HG03378 (cell line): ENCODE measurements around the gene APOA4.

Experiments
- ATAC-seq: cut with Tn5 transposase; IDR thresholded peaks from one replicate; pipeline ENCODE4 v1.9.1; 2021; ENCODE audit warnings: mild to moderate bottlenecking, moderate library complexity; ENCODE audit not compliant: unreplicated experiment

The APOA4 gene

DNA sequence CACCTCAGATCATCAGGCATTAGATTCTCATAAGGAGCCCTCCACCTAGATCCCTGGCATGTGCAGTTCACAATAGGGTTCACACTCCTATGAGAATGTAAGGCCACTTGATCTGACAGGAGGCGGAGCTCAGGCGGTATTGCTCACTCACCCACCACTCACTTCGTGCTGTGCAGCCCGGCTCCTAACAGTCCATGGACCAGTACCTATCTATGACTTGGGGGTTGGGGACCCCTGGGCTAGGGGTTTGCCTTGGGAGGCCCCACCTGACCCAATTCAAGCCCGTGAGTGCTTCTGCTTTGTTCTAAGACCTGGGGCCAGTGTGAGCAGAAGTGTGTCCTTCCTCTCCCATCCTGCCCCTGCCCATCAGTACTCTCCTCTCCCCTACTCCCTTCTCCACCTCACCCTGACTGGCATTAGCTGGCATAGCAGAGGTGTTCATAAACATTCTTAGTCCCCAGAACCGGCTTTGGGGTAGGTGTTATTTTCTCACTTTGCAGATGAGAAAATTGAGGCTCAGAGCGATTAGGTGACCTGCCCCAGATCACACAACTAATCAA, 8.8 kb upstream of the APOA4 start:
- ATAC-seq = no peak

DNA sequence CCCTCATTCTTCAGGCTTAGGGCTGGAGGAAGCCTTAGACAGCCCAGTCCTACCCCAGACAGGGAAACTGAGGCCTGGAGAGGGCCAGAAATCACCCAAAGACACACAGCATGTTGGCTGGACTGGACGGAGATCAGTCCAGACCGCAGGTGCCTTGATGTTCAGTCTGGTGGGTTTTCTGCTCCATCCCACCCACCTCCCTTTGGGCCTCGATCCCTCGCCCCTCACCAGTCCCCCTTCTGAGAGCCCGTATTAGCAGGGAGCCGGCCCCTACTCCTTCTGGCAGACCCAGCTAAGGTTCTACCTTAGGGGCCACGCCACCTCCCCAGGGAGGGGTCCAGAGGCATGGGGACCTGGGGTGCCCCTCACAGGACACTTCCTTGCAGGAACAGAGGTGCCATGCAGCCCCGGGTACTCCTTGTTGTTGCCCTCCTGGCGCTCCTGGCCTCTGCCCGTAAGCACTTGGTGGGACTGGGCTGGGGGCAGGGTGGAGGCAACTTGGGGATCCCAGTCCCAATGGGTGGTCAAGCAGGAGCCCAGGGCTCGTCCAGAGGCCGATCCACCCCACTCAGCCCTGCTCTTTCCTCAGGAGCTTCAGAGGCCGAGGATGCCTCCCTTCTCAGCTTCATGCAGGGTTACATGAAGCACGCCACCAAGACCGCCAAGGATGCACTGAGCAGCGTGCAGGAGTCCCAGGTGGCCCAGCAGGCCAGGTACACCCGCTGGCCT, 7.2 kb upstream of the APOA4 start:
- ATAC-seq = no peak

DNA sequence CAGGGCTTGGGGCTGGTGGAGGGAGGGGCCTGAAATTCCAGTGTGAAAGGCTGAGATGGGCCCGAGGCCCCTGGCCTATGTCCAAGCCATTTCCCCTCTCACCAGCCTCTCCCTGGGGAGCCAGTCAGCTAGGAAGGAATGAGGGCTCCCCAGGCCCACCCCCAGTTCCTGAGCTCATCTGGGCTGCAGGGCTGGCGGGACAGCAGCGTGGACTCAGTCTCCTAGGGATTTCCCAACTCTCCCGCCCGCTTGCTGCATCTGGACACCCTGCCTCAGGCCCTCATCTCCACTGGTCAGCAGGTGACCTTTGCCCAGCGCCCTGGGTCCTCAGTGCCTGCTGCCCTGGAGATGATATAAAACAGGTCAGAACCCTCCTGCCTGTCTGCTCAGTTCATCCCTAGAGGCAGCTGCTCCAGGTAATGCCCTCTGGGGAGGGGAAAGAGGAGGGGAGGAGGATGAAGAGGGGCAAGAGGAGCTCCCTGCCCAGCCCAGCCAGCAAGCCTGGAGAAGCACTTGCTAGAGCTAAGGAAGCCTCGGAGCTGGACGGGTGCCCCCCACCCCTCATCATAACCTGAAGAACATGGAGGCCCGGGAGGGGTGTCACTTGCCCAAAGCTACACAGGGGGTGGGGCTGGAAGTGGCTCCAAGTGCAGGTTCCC, 6.5 kb upstream of the APOA4 start, which contains the start of gene APOC3:
Gene APOC3, plus strand, starts transcription at position 383 of the 659 bp plus-strand sequence. CDS start 676 bp downstream, outside the sequence.
- ATAC-seq = no peak

DNA sequence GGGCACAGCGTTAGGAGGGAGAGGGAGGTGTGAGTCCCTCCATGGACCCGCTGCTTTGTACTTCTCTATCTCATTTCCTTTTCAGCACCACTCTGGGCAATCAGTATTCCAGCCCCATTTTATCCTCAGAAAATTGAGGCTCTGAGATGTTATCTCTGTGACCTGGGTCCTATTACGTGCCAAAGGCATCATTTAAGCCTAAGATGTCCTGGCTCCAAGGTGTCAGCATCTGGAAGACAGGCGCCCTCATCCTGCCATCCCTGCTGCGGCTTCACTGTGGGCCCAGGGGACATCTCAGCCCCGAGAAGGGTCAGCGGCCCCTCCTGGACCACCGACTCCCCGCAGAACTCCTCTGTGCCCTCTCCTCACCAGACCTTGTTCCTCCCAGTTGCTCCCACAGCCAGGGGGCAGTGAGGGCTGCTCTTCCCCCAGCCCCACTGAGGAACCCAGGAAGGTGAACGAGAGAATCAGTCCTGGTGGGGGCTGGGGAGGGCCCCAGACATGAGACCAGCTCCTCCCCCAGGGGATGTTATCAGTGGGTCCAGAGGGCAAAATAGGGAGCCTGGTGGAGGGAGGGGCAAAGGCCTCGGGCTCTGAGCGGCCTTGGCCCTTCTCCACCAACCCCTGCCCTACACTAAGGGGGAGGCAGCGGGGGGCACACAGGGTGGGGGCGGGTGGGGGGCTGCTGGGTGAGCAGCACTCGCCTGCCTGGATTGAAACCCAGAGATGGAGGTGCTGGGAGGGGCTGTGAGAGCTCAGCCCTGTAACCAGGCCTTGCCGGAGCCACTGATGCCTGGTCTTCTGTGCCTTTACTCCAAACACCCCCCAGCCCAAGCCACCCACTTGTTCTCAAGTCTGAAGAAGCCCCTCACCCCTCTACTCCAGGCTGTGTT, 5.8 kb upstream of the APOA4 start:
- no peak for ATAC-seq

DNA sequence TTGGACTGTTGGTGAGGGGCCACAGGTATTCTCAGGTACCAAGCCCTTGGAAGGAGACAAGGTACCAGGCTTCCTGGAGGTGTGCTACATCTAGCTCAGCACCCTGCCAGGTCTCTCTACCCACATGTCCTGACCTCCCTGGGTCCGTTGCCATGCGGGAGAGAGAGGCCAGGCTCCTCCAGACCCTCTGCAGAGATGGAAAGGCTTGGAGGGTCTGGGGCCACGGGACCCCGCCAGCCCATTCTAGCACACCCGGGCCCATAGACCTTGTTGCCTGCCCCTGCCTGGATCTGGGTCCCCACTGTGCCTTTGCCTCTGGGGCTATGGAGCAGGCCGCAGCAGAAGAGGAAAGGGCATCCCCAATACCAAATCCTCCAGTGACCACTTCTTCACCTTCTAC, 4.4 kb upstream of the APOA4 start:
- ATAC-seq = no peak

DNA sequence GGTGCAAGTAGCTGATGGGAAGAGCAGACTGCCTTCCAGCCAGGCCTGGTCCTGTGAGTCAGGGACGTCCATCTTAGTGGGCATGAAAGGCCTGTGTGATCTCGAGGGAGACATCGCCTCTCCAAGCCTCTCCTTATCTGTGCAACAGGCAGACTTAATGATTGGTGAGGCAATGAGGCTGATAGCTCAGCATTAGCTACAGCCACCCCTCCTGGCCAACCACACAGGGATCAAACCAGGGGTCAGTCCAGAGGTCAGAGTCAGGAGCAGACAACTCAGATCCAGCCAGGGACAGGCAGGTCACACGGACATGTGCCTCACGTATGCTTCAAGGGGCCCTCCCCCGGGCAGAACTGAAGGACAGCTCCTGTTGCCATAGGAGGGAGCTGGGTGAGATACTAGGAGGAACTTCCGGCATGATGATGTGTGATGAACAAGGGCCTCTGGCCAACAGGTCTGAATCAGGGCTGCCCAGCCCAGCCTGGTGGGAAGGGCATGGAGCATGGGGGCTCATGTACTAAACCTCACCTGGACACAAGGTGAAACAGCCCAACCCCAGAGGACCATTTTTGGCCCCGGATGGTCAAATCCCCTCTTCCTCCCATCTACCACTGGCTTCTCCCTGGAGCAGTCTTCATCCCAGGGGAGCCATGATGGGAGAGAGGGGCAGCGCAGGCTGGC, 3.8 kb upstream of the APOA4 start:
- no peak for ATAC-seq

DNA sequence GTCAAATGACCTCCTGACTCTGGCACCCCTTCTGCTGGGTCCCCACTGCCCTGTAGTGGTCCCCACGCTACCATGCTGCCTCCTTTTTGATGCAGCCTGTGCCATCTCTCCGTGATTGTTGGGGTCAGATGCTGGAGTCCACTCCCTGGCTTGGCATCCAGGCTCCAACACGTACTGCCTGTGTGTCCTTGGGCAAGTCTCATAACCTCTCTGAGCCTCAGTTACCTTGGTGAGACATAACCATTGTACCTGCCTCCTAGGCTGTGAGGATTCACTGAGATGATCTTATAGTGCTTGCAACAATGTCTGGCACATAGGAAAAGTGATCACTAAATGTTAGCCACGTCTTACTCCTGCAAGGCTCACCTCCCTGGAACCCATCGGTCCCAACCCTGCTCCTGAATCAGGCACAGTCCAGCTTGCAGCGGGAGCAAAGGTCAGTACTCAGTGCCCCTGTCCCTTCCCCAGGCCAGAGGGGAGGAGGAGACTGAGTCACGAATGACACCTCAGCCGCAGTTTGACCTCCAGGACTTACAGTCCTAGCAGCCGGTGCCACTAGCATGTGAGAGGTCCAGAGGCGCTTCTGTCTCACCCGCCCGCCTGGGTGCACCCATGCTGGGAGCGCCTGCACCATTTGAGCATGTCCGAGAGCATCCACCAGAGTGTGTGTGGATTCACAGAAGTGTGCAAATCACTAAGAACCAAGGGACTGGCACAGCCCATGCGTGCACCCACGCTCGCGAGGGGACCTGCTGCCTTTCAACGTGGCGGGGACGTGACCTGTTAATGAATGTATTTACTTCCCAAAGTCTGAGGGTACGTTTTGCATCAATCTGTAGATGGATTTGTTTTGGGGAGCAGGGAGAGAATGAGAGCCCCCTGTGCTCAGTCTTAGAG, 3.0 kb upstream of the APOA4 start:
- ATAC-seq = no peak

DNA sequence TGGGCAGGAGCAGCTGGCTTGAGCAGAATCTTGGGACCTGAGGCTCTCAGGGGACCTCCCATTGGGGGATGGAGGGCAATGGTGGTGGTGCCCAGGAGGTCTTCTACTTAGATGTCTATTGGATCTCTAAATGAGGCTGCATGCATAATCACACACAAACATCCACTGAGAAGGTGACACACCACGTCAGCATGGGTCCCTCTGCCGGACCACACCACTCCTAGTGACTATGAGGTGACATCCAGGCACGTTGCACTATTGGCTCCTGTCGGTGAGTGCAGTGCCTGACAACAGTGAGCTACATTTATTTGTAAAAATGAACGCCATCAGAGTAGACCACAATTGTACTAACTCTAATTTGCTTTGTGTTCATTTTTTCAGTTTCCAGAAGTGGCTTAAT, 2.3 kb upstream of the APOA4 start:
- ATAC-seq = no peak

DNA sequence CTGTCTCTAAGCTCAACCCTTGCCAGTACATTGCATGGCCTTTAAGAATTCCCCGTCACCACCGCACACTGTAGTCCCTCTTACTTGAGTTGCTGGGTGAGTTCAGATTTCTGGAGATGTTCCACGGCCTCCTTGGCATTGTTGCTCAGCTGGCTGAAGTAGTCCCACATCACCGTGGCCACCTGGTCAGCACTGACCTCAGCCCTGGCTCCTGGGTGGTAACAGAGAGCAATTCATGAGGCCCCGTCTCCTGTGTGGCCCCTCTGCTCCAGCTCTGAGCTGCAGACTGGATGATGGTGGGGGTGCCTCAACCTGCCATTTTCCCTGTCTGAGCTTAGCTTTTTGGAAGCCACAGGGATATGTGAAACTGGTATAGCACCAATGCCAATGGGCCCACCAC, 529 bp downstream of the APOA4 start:
- no peak for ATAC-seq

DNA sequence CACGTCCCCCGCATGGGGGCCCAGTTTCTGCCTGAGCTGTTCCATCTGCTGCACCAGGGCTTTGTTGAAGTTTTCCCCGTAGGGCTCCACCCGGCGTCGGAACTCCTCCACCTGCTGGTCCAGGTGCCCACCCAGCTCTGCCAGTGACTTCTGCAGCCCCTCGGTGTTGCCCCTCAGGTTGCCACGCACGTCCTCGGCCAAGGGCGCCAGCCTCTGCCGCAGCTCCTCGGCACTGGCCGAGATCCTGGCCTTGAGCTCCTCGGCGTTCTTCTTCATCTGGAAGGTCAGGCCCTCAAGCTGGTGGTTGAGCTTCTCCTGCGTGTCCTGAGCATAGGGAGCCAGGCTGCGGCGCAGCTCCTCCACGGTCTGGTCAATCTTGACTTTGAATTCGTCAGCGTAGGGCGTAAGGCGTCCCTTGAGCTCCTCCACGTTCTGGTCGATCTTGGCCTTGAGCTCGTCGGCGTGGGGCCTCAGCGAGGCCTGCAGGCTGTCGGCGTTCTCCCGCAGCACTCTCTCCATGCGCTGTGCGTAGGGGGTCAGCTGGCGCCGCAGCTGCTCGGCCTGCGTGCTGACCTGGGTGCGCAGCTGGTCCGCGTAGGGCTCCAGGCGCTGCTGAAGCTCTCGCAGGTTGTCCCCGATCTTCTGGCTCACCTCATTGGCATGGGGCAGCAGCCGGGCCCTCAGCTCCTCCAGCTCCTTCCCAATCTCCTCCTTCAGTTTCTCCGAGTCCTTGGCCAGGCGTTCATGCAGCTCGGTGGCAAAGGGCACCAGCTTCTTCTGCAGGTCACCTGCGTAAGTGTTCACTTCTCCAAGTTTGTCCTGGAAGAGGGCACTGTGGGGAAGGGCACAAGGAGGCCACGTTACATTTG, 1.8 kb downstream of the APOA4 start:
- ATAC-seq = no peak

DNA sequence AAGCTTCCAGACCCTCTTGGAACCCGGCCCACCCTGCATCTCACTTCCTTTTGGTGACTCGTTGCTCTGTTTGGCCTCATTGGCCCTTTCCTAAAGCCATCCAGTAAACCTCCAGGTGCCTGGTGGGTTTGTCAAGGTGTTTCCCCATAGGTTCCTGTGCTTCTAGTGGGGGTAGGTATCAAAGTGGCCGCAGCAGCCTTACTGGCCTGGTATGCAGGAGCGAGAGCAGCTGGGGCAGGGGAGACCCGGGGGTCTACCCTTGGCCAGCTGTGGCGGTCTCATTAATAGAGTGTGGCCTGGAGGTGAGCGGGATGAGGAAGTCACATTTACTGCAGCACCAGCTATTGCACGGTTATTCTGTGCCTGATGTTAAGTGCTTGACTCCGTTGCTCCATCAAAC, 4.1 kb downstream of the APOA4 start:
- ATAC-seq = no peak

DNA sequence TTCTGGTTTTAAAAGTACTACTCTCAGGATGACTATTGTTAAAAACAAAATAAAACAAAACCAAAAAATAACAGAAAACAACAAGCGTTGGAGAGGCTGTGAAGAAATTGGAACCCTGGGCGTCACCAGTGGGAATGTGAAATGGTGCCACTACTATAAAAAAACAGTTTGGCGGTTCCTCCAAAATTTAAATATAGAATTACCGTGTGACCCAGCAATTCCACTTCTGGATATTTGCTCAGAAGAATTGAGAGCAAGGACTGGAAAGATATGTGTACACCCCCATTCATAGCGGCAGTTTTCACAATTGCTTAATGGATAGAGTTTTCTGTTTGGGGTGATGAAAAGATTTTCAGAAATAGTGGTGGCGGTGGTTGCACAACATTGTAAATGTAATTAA, 8.6 kb downstream of the APOA4 start:
- ATAC-seq = no peak

DNA sequence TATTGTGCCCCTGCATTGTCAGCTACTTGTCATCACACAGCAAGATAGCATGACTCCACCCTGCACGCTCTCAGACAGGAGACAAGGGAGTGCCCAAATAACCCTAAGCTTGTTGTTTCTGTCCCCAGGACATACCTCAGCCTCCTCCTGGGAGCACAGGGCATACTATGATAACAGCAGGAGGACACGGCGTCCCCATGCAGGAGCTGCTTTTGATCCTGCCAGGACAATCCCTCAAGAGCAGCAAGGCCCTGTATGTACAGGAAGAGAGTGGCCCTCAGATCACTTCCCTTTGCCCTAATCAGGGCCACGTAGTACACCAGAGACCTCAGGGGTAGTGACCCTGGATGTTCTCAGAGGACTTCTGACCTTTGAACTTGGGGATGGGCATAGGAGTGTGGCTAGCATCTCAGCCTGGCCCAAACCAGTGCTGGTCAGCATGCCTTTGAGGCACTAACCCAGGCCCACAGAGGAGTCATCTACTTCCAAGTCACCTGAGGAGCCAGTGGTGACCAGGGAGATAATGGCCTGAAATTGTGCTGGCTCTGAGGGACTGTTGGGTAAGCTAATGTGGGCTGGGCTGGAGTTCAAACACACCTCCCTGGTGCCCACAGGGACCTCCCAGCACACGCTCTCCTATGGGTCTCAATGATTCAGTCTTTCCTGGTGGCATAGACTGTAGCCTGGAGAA, 9.2 kb downstream of the APOA4 start:
- no peak for ATAC-seq

DNA sequence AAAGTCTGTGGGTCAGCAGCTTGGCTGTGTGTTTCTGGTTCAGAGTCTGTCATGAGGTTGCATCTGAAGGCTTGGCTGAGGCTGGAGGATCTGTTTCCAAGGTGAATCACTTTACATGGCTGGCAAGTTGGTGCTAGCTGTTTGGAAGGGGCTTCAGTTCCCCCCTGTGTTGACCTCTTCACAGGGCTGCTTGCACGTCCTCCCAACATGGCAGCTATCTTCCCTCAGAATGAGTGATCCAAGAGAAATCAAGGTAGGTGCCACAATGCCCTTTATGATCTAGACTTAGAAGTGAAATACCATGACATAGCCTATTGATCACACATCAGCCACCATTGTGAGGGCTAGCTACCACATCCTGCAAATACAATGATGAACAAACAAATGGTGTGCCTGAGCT, 9.9 kb downstream of the APOA4 start:
- ATAC-seq = no peak

DNA sequence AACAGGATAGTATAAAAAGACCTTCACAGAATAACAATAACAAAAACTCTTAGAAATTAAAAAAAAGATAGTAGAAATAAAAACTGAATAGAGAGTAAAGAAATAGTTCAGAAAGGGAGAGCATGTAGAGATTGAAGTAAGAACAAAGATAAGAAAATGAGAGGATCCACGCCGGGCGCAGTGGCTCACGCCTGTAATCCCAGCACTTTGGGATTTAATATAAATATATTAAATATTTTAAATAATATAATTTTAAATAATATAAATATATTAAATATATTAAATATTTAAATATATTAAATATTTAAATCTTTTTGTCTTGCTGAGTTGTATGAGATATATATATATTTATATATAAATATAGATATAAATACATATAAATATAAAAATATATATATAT, 11.0 kb downstream of the APOA4 start:
- ATAC-seq = no peak

DNA sequence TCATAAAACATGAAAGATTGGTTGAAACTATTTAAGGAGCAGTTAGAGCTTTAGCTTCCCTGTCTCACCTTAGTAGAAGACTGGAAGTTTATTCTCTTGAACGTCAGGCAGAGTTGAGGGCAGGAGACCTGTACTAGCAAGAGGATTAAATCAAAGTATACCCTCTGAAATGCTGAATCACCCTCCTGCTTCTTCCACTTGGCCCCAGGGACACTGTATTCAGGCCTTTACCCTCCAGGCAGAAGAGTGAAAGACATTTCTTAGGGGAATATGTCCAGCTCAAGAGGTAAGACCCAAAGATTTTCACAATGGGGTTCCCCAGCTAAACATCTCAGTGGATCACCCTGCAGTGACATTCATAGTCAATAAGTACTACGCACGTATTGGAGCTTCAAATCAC, 11.9 kb downstream of the APOA4 start:
- no peak for ATAC-seq

DNA sequence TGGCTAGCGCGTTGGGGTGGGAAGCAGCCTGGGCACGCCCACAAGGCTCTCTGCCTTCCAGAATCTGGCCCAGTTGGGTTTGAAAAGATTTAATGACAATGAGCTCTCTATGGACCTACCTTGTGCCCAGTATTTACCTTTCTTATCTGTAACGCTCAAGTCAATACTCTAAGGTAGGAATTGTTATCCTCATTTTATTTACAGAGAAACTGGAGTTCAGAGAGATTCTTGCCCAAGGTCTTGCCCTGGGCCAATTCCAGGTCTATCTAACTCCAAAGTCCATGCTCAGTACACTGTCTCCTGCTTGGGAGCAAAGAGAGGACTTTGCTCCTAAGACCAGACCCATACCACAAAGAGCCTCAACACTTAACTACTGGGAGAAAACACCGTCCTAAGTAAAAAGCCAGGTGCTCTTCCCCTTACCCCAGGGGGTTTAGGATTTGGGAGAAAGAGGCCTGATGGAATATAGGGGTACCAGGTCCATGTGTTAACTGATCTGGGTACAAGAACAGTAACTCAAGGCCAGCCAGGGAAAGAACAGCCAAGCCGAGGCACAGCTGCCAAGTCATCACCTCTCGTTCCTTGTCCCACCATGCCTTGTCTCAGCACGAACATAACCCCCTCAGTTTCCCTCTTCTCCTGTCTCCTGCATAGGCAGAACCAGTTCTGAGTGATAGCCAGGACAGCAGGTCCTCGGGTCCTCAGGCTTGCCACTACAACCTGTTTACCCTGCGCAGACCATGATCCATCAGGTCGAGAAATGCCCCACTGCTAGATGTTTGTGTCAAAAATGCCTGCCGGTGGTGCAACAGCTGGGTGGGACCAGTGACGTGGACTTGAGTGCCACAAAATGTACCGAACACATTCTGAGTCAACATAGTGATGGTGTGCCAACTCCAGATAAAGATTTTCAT, 14.6 kb downstream of the APOA4 start:
- ATAC-seq = no peak
